ENCODE data around the gene CRIP1.
A peak's percentile ranks its signal among the peaks of the same experiment; 100 is the strongest.

Gene CRIP1

DNA sequence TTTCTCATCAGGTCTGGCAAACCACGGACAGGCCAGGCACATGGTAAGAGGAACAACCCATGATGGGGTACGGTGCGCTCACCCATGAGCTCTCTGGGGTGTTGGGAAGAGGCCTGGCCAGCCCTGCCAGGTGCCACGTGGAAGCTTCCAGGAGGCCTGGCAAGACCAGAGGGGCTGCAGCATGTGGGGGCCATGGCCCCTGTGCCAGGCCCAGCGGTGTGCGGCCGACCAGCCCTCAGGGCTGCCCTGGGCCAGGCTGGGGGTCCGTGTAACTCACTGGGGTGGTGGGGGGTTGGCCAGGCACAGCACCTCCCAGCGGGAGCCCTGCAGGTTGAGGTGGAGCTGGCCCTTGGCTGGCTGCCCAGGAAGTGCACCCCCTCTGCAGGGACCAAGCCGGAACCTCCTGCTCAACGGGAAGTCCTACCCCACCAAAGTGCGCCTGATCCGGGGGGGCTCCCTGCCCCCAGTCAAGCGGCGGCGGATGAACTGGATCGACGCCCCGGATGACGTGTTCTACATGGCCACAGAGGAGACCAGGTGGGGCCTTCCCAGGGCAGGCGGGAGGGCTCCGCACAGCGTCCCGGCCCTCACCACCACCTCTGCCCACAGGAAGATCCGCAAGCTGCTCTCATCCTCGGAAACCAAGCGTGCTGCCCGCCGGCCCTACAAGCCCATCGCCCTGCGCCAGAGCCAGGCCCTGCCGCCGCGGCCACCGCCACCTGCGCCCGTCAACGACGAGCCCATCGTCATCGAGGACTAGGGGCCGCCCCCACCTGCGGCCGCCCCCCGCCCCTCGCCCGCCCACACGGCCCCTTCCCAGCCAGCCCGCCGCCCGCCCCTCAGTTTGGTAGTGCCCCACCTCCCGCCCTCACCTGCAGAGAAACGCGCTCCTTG is 17.0 kb upstream of the CRIP1 start:
- DNase-seq (ENCODE audit: low spot score) (no peak), FAIRE-seq (no peak)

GRCh38 chr14:105470350-105471296 is 16.1 kb upstream of the CRIP1 start:
- FAIRE-seq (no peak), DNase-seq (ENCODE audit: low spot score) (no peak)

GRCh38 chr14:105471297-105471821 is 15.3 kb upstream of the CRIP1 start:
- FAIRE-seq (no peak), DNase-seq (ENCODE audit: low spot score) (no peak)

DNA sequence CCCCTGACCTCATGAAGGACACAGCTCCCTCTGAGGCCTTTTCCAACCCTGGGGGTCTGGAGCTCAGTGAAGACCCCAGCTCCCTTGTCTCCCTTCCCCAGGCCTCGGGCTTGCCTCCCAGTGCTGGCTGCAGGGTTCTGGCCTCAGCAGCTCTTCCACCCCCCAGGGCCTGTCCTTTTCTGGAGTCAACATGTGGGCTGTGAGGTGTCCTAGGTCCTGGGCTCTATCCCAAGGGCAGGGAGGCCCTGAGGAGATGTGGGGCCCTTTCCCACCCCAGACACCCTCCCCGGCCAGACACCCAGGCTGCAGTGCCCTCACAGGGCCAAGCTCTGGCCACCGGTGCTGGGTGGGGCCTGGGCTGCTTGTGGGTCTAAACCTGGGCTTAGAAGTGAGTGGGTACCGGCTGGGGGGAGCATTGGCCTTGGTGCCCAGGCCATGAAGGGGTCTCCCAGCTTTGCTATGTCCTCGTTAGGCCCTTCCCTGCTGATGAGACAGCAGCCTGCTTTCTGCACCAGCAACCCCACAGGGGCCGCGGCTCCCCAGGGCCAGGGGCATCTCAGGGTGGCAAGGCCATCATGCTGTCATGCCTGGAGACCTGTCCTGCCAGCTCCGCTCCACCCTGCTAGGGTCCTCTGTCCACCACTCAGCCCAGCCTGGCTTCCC is 14.7 kb upstream of the CRIP1 start:
- FAIRE-seq: no peak

DNA sequence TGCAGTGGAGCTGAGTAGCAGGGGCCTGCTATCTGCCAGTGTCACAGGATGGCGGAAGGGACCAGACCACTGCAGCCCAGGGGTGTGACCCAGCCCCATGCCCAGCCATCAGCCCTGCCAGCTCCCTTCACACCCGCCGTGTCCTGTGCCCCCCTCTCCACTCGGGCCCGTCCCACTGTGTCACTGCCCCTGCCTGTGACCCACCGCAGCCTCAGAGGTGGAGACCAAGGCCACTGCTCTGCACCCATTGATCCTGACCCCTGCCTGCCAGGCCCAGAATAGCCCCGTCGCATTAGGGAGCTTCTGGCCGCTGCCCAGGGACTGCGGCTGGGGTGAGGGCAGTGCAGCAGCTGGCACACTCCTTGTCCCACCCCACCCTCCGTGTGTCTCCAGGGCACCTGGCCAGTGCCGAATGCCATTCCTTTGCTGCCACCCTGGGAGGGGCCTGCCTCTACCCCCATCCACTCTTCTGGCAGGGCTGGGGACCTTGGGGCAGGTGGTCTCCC is 14.1 kb upstream of the CRIP1 start:
- FAIRE-seq: no peak
- no peak for DNase-seq (ENCODE audit: low spot score)

More for the DNA sequence above, 14.7 kb upstream of the CRIP1 start:
- DNase-seq (ENCODE audit: low spot score): no peak

GRCh38 chr14:105473033-105473676 is 13.5 kb upstream of the CRIP1 start:
- FAIRE-seq (no peak), DNase-seq (ENCODE audit: low spot score) (no peak)

DNA sequence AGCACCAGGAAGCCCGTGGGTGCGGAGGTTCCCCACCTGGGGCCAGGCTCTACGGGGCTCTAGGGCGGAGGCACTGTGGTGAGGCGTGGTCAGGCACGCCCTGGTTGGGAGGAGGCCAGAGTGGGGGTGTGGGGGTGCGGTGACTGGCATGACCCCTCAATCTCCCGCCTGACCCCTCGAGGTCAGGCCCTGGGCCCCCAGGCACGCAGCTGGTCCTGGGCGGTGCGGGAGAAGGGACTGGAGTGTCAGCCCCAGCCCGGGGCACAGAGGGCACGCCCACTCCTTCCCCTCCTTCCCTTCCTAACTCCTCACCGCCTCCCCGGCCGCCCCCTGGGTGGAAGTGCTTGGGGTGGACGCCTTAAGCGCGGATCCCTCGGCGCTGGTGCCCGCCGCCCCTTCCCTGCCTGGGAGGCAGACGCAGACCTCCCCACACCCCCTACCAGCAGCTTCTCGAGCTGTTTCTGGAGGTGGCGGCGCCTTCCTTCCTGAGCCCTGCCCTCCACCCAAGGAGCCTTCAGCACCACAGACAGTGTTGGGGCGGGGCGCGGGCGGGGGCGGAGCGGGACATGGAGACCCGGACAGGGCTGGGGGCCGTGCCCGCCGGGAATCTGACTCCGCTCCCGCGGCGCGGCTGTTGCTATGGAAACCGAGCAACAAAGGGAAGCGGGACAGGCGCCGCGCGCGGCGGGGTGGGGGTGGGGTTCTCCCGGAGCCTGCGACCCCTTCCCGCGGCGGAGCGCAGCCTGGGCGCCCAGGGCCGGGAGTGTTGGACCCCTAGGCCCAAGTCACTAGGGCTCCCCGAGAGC is 12.8 kb upstream of the CRIP1 start:
- DNase-seq (ENCODE audit: low spot score): peak; percentile 90

DNA sequence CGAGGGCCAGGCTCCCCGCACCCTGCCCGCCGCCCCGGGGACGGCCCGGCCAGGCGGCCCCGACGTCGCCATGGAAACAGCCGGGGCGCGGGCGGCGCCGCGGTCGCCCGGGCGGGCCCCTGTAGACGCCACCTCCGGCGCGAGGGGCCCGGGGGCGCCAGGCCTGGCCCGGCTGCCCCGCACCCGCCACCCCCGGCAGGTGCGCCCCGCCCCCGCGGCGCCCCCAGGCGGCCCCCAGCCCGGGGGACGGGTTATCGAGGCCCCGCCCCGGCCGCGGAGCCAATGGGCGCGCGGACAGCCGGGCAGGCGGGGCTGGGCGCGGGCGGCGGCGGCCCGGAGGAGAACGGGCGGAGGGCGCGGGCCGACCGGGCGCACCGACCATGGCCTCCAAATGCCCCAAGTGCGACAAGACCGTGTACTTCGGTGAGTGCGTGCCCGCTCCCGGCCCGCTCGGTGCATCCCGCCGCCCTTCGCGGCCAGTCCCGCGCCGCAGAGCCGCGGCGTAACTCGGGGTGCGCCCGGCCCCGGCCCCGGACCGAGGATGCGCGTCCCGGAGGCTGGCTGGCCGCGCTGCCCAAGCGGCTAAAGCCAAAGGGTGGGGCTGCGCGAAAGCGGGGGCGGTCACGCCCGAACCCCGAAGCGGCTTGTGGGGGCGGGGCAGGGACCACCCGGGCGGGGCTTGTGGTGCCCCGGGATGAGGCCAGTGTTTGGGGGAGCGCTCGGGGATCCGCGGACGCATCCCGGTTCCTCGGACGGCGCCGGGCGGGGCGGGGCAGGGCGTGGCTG is 12.0 kb upstream of the CRIP1 start, which contains the start of gene CRIP2:
CRIP2 (plus strand) TSS at position 339 of the 786 bp plus-strand sequence; CDS start at position 381, 42 bp downstream.
- no peak for FAIRE-seq
- peak; percentile 84 for DNase-seq (ENCODE audit: low spot score)

More for the DNA sequence above, 12.8 kb upstream of the CRIP1 start:
- FAIRE-seq: no peak

- no peak for FAIRE-seq
- DNase-seq (ENCODE audit: low spot score): no peak
Measured at GRCh38 chr14:105475269-105476096, 11.2 kb upstream of the CRIP1 start.

DNA sequence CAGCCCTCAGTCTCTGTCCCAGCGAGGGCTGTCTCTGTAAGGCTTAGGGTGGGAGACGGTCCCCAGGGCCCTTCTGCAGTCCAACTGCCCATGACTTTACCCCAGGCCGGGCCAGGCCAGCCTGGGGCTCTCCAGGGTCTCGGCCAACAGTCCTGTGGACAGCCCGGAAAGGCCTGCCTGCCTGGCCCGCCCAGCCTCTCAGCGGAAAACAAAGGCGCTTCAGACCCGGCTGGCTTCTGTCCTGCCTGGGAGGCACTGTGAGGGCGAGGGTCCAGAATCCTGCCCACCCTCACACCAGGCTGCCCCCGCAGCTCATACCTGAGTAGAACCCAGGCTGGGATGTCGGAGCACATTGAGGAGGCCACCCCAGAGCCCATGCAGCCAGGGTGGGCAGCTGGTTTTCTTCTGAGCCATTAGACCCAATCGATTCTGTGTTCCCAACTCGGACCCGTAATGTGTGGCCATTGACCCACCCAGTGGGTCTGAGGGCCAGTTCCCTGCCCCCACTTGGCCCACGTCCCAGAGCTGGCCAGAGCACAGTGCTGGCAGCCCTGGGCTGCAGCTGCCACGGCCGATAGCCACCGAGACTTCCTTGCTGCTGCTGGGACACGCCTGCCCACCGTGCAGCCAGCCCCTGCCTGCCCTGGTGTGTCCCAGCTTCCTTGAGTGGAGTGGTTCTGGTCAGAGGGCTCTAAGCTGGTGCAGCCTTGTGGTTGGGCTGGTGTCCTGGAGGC is 10.4 kb upstream of the CRIP1 start:
- FAIRE-seq (no peak), DNase-seq (ENCODE audit: low spot score) (no peak)

GRCh38 chr14:105476831-105477659 is 9.6 kb upstream of the CRIP1 start:
- DNase-seq (ENCODE audit: low spot score) (no peak), FAIRE-seq (peak; percentile 75)

GRCh38 chr14:105477660-105478397 is 8.9 kb upstream of the CRIP1 start:
- FAIRE-seq (no peak), DNase-seq (ENCODE audit: low spot score) (no peak)

DNA sequence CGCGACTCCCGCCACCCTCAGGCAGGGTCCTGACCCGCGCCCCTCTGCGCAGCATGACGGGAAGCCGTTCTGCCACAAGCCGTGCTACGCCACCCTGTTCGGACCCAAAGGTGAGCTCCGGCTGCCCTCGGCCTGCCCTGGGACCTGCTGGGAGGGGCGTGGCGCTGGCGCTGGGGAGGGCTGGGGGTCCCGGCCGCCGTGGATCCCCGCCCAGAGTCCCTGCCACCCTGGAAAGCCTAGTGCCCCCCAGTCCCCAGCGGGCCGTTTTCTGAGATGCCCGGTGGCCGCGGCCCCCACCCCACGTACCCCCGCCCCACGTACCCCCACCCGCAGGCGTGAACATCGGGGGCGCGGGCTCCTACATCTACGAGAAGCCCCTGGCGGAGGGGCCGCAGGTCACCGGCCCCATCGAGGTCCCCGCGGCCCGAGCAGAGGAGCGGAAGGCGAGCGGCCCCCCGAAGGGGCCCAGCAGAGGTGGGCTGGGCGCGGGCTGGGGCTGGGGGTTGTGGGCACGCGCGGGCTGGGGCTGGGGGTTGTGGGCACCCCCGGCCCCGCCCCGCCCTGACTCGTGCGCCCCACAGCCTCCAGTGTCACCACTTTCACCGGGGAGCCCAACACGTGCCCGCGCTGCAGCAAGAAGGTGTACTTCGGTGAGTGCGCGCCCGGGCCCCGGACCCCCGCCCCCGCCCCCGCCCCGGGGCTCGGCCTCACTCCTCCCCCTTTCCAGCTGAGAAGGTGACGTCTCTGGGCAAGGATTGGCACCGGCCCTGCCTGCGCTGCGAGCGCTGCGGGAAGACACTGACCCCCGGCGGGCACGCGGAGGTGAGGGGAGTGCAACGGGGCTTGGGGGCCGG is 8.1 kb upstream of the CRIP1 start:
- no peak for DNase-seq (ENCODE audit: low spot score)
- no peak for FAIRE-seq

DNA sequence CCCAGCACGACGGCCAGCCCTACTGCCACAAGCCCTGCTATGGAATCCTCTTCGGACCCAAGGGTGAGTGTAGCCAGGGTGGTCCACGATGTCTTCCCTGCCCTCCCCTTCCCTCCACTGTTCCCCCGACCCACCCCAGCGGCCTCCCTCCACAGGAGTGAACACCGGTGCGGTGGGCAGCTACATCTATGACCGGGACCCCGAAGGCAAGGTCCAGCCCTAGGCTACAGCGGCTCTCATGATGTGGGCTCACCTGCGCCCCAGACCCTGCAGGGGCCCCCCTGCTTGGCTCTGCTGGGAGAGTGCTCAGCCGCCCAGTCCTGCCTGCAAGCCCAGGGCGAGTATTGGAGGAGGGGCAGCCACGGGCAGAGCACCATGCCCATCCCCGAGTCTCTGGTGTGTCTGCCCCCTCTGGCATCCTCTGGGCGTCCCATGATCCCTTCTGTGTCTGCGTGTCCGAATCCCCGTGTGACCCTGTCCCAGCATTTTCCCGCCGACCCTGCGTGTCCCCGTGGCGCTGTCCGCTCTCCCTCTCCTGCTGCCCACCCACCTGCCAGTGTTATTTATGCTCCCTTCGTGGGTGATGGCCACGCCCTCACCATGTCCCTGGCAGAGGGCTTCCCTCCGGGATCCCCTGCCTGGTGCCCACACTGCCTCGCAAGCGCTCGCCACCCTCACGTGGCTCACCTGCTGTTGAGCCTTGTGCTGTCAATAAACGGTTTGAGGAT is 7.1 kb upstream of the CRIP1 start:
- DNase-seq (ENCODE audit: low spot score): no peak
- no peak for FAIRE-seq
